Measurements from ENCODE around the gene PITRM1.

The PITRM1 gene

GRCh38 chr10:3139216-3139910, 33.2 kb downstream of the PITRM1 start:
- H3K4me3 ChIP-seq (ENCODE audit: low read depth, low read length, poor library complexity, severe bottlenecking) = no peak overlapping the region
- H3F3A ChIP-seq (ENCODE audit: insufficient read depth, low read length) = no peaks in the 10 kb centered on the region
- no peaks in the 10 kb centered on the region for H3K27me3 ChIP-seq (ENCODE audit: insufficient read depth, low read length)
- H3K36me3 ChIP-seq (ENCODE audit: insufficient read depth, low read length) = peaks cover 86% of the 10 kb centered on the region
- no peaks in the 10 kb centered on the region for H4K20me1 ChIP-seq (ENCODE audit: insufficient read depth, low read length)
- no peak overlapping the region for H3K27ac ChIP-seq (ENCODE audit: low read depth, low read length, poor library complexity, severe bottlenecking)
- H2AFZ ChIP-seq (ENCODE audit: low read length) = no peak overlapping the region
- H3K9me2 ChIP-seq (ENCODE audit: low read depth, low read length) = no peaks in the 10 kb centered on the region
- no peak overlapping the region for H3K4me2 ChIP-seq (ENCODE audit: low read length)
- no peaks in the 10 kb centered on the region for H3K9me3 ChIP-seq (ENCODE audit: low read length)
- H3K9ac ChIP-seq (ENCODE audit: low read length) = no peak overlapping the region
- no peaks in the 10 kb centered on the region for H3K4me1 ChIP-seq (ENCODE audit: insufficient read depth, low read length, severe bottlenecking)
- no peaks in the 10 kb centered on the region for H3K79me2 ChIP-seq (ENCODE audit: insufficient read depth, low read length)
- TF ChIP-seq EZH2 (IDR thresholded peaks at IDR 0.05; ENCODE audit: borderline replicate concordance, low read length) = no peak
- TF ChIP-seq CTCF (IDR thresholded peaks at IDR 0.05; ENCODE audit: low read length) = no peak

- Histone ChIP-seq H3F3A (ENCODE audit: insufficient read depth, low read length) (no peaks in the 10 kb centered on the region), H3K9me3 (ENCODE audit: low read length) (no peaks in the 10 kb centered on the region), H3K4me1 (ENCODE audit: insufficient read depth, low read length, severe bottlenecking) (no peaks in the 10 kb centered on the region), H3K9me2 (ENCODE audit: low read depth, low read length) (no peaks in the 10 kb centered on the region), H3K9ac (ENCODE audit: low read length) (no peak overlapping the region), H4K20me1 (ENCODE audit: insufficient read depth, low read length) (no peaks in the 10 kb centered on the region), H2AFZ (ENCODE audit: low read length) (no peak overlapping the region), H3K4me3 (ENCODE audit: low read depth, low read length, poor library complexity, severe bottlenecking) (no peak overlapping the region), H3K36me3 (ENCODE audit: insufficient read depth, low read length) (peaks cover 86% of the 10 kb centered on the region), H3K27ac (ENCODE audit: low read depth, low read length, poor library complexity, severe bottlenecking) (no peak overlapping the region), H3K27me3 (ENCODE audit: insufficient read depth, low read length) (no peaks in the 10 kb centered on the region), H3K4me2 (ENCODE audit: low read length) (no peak overlapping the region), H3K79me2 (ENCODE audit: insufficient read depth, low read length) (no peaks in the 10 kb centered on the region)
- TF ChIP-seq CTCF (IDR thresholded peaks at IDR 0.05; ENCODE audit: low read length) = no peak
- no peak for TF ChIP-seq EZH2 (IDR thresholded peaks at IDR 0.05; ENCODE audit: borderline replicate concordance, low read length)
These were observed 34.4 kb downstream of the PITRM1 start for GRCh38 chr10:3137958-3138726.

- H3K79me2 ChIP-seq (ENCODE audit: insufficient read depth, low read length) = no peaks in the 10 kb centered on the region
- H3K27me3 ChIP-seq (ENCODE audit: insufficient read depth, low read length) = no peaks in the 10 kb centered on the region
- no peak overlapping the region for H2AFZ ChIP-seq (ENCODE audit: low read length)
- H3K4me2 ChIP-seq (ENCODE audit: low read length) = no peak overlapping the region
- no peaks in the 10 kb centered on the region for H3K9me3 ChIP-seq (ENCODE audit: low read length)
- no peak overlapping the region for H3K4me3 ChIP-seq (ENCODE audit: low read depth, low read length, poor library complexity, severe bottlenecking)
- H3K9ac ChIP-seq (ENCODE audit: low read length) = no peak overlapping the region
- peaks cover 92% of the 10 kb centered on the region for H3K36me3 ChIP-seq (ENCODE audit: insufficient read depth, low read length)
- no peaks in the 10 kb centered on the region for H3F3A ChIP-seq (ENCODE audit: insufficient read depth, low read length)
- no peaks in the 10 kb centered on the region for H4K20me1 ChIP-seq (ENCODE audit: insufficient read depth, low read length)
- H3K4me1 ChIP-seq (ENCODE audit: insufficient read depth, low read length, severe bottlenecking) = no peaks in the 10 kb centered on the region
- no peaks in the 10 kb centered on the region for H3K9me2 ChIP-seq (ENCODE audit: low read depth, low read length)
- TF ChIP-seq CTCF (IDR thresholded peaks at IDR 0.05; ENCODE audit: low read length) = no peak
- TF ChIP-seq EZH2 (IDR thresholded peaks at IDR 0.05; ENCODE audit: borderline replicate concordance, low read length) = no peak
- no peak overlapping the region for H3K27ac ChIP-seq (ENCODE audit: low read depth, low read length, poor library complexity, severe bottlenecking)
These were observed 35.6 kb downstream of the PITRM1 start for GRCh38 chr10:3136763-3137611.
